ENCODE data around the gene IPO5. TPM values are rescaled to one million over a fixed set of nuclear protein-coding genes. Genes with fewer than 3 reads are reported as not detected.

The IPO5 gene
- total and polyA plus RNA-seq, 2 of the 4 experiments (the other 2 are of a cell fraction), result 89.2 to 270 TPM

DNA sequence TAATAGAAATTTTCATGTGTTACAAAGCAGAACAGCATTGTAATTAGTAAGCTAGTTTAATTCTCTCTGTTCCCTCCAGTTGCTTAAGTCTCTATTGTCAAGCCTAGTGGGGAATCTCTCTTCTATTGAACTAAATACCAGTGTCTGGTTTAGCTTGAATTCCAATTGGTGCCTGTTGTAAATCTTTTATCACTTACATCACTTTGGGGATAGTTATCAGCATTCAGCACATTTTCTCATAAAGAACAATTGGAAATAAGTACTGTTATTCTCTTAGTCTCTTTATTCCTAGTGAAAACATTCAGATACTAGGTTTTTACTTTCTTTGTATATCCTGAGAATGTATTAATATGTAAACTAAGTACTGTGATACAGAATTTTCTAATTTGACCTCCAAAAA is 25.2 kb downstream of the IPO5 start:
- H3K27ac ChIP-seq (ENCODE audit: insufficient read depth, low read length), result no peak overlapping the region; the same call in 1 of the 2 replicates
- peaks cover 7% of the 10 kb centered on the region for H4K20me1 ChIP-seq (ENCODE audit: insufficient read depth, low read length)
- H3K4me2 ChIP-seq (ENCODE audit: low read depth, low read length), result peak overlapping the region; percentile 98
- H3K14ac ChIP-seq (replicated peaks; ENCODE audit: low read depth, low read length), result no peak overlapping the region
- H3K23ac ChIP-seq (ENCODE audit: low read depth, low read length), result peak overlapping the region; percentile 6; the same call in 1 of the 2 replicates
- H2AK5ac ChIP-seq (ENCODE audit: low read depth, low read length), result no peak overlapping the region
- H3K9ac ChIP-seq (ENCODE audit: low read depth, low read length), result peak overlapping the region; percentile 97; the same call in 1 of the 2 replicates
- ChIA-PET CTCF (interaction anchor here (0.7 kb wide), 1 partner anchor 100 kb away, joined by 3 read pairs; no protein-coding TSS in a partner anchor), POLR2A (ENCODE audit: unreplicated experiment) (no interaction called here)
- peak; percentile 15 for DNase-seq
- no peak overlapping the region for H2AFZ ChIP-seq (replicated peaks; ENCODE audit: low read length, poor library complexity)
- dilution Hi-C loops (cut with HindIII; ENCODE audit: low sequenced_read_pairs, unreplicated experiment) (no loop called here), intact Hi-C loops (cut with micrococcal nuclease) (loop anchor here (10.0 kb wide), 1 partner anchor 94 kb away; no protein-coding TSS in a partner anchor), in situ Hi-C loops (cut with MboI; ENCODE audit: low sequenced_read_pairs) (no loop called here)
- no peak overlapping the region for H2BK20ac ChIP-seq (ENCODE audit: low read depth, low read length)
- no peak overlapping the region for H4K91ac ChIP-seq (ENCODE audit: insufficient read depth, low read depth, low read length)
- peaks cover 5% of the 10 kb centered on the region; the same call in 1 of the 2 replicates for H3K9me1 ChIP-seq (ENCODE audit: insufficient read depth, low read length)
- no peak overlapping the region for H4K5ac ChIP-seq (ENCODE audit: low read depth, low read length)
- H2BK5ac ChIP-seq (ENCODE audit: low read depth, low read length, poor library complexity, severe bottlenecking), result peak overlapping the region; percentile 78
- peaks cover 3% of the 10 kb centered on the region; the same call in 1 of the 2 replicates for H3K36me3 ChIP-seq (ENCODE audit: control insufficient read depth, insufficient read depth, low read length)
- H3K9me3 ChIP-seq (ENCODE audit: control insufficient read depth, insufficient read depth, low read length), result no peaks in the 10 kb centered on the region
- H3K27me3 ChIP-seq (ENCODE audit: control insufficient read depth, insufficient read depth, low read length), result no peaks in the 10 kb centered on the region
- no peak overlapping the region for H2BK15ac ChIP-seq (ENCODE audit: low read depth, low read length)
- peaks cover 5 to 26% of the 10 kb centered on the region in 2 experiments for H3K79me1 ChIP-seq (ENCODE audit: low read depth in 1 of 2, low read length in 2 of 2)
- ATAC-seq (ENCODE audit: low read depth), result no peak
- H3K4ac ChIP-seq (ENCODE audit: low read depth, low read length), result no peak overlapping the region
- H2BK120ac ChIP-seq (ENCODE audit: low read depth, low read length), result no peak overlapping the region
- no peak for TF ChIP-seq MAZ (IDR thresholded peaks at IDR 0.05; ENCODE audit: borderline replicate concordance, low read depth, low read length)
- no peak for TF ChIP-seq POLR2A (IDR thresholded peaks at IDR 0.05; ENCODE audit: low read depth, low read length)
- no peak for TF ChIP-seq NFE2L2 (IDR thresholded peaks at IDR 0.05; ENCODE audit: low read depth, low read length)
- no peak for TF ChIP-seq RAD21 (IDR thresholded peaks at IDR 0.05; ENCODE audit: low read length)
- TF ChIP-seq, protein P1, sequence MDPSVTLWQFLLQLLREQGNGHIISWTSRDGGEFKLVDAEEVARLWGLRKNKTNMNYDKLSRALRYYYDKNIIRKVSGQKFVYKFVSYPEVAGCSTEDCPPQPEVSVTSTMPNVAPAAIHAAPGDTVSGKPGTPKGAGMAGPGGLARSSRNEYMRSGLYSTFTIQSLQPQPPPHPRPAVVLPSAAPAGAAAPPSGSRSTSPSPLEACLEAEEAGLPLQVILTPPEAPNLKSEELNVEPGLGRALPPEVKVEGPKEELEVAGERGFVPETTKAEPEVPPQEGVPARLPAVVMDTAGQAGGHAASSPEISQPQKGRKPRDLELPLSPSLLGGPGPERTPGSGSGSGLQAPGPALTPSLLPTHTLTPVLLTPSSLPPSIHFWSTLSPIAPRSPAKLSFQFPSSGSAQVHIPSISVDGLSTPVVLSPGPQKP (IDR thresholded peaks at IDR 0.05; ENCODE audit: borderline replicate concordance, low read depth, low read length), result no peak
- no peak for TF ChIP-seq BHLHE40 (IDR thresholded peaks at IDR 0.05; ENCODE audit: low read depth, low read length)
- TF ChIP-seq RCOR1 (IDR thresholded peaks at IDR 0.05; ENCODE audit: insufficient replicate concordance, low read length), result no peak
- TF ChIP-seq, protein P2, sequence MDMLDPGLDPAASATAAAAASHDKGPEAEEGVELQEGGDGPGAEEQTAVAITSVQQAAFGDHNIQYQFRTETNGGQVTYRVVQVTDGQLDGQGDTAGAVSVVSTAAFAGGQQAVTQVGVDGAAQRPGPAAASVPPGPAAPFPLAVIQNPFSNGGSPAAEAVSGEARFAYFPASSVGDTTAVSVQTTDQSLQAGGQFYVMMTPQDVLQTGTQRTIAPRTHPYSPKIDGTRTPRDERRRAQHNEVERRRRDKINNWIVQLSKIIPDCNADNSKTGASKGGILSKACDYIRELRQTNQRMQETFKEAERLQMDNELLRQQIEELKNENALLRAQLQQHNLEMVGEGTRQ (IDR thresholded peaks at IDR 0.05; ENCODE audit: low read depth, low read length), result no peak
- no peak for TF ChIP-seq SMC3 (IDR thresholded peaks at IDR 0.05; ENCODE audit: low read depth, low read length)
- TF ChIP-seq MXI1 (IDR thresholded peaks at IDR 0.05; ENCODE audit: borderline replicate concordance, low read depth, low read length), result no peak
- TF ChIP-seq MAFK (IDR thresholded peaks at IDR 0.05; ENCODE audit: low read depth, low read length), result no peak
- no peak for TF ChIP-seq FOS (IDR thresholded peaks at IDR 0.05; ENCODE audit: low read depth, low read length)
- no peak for TF ChIP-seq RFX5 (IDR thresholded peaks at IDR 0.05; ENCODE audit: low read depth, low read length)
- TF ChIP-seq, protein P3, sequence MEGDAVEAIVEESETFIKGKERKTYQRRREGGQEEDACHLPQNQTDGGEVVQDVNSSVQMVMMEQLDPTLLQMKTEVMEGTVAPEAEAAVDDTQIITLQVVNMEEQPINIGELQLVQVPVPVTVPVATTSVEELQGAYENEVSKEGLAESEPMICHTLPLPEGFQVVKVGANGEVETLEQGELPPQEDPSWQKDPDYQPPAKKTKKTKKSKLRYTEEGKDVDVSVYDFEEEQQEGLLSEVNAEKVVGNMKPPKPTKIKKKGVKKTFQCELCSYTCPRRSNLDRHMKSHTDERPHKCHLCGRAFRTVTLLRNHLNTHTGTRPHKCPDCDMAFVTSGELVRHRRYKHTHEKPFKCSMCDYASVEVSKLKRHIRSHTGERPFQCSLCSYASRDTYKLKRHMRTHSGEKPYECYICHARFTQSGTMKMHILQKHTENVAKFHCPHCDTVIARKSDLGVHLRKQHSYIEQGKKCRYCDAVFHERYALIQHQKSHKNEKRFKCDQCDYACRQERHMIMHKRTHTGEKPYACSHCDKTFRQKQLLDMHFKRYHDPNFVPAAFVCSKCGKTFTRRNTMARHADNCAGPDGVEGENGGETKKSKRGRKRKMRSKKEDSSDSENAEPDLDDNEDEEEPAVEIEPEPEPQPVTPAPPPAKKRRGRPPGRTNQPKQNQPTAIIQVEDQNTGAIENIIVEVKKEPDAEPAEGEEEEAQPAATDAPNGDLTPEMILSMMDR (conservative IDR thresholded peaks at IDR 0.05; ENCODE audit: low read depth, low read length), result no peak
- H2AK9ac ChIP-seq (replicated peaks; ENCODE audit: low read depth, low read length, poor library complexity), result no peak overlapping the region
- 0 out of 2 replicates have a peak overlapping the region, but pooled peaks have one; percentile 20 for H3K4me3 ChIP-seq (ENCODE audit: insufficient read depth, low read depth, low read length)
- H3K18ac ChIP-seq (ENCODE audit: low read depth, low read length), result peak overlapping the region; percentile 9; the same call in 1 of the 2 replicates
- H3K56ac ChIP-seq (ENCODE audit: extremely low read depth, insufficient read depth, low read length), result no peak overlapping the region
- peaks cover 6% of the 10 kb centered on the region for H3K4me1 ChIP-seq (ENCODE audit: control insufficient read depth, insufficient read depth, low read length)
- BruUV-seq (replicated peaks), result no TSS peak
- 0 out of 4 replicates have a peak overlapping the region, but pooled peaks of 1 of the 2 experiments have one; percentile 39 for H4K8ac ChIP-seq (ENCODE audit: low read depth in 2 of 2, low read length in 2 of 2)

Data from IMR-90 (cell line).